HG03045 (cell line): ENCODE measurements around the gene EIF4E2.
"Not testable (repeated sequence)": the region's sequence is repeated elsewhere in the genome, so short reads cannot be mapped to it uniquely, and the experiment has no call there.

Experiments
- ATAC-seq: cut with Tn5 transposase; IDR thresholded peaks from one replicate; pipeline ENCODE4 v1.9.1; 2021; ENCODE audit warnings: mild to moderate bottlenecking, moderate library complexity; ENCODE audit not compliant: unreplicated experiment

Gene EIF4E2

GRCh38 chr2:232556426-232556825 lies 5.9 kb downstream of the EIF4E2 start:
- no peak for ATAC-seq

- ATAC-seq: no peak
Observed at GRCh38 chr2:232562515-232563151, 12.1 kb downstream of the EIF4E2 start.

GRCh38 chr2:232563580-232563979 lies 13.1 kb downstream of the EIF4E2 start:
- no peak for ATAC-seq

GRCh38 chr2:232567721-232568120 lies 17.2 kb downstream of the EIF4E2 start:
- no peak for ATAC-seq

GRCh38 chr2:232568161-232568560 lies 17.7 kb downstream of the EIF4E2 start:
- no peak for ATAC-seq

- ATAC-seq: no peak
Observed at GRCh38 chr2:232569541-232569940, 19.1 kb downstream of the EIF4E2 start.

- ATAC-seq: not testable (repeated sequence)
Observed at GRCh38 chr2:232570481-232570880, 20.0 kb downstream of the EIF4E2 start.

- ATAC-seq: no peak
Observed at GRCh38 chr2:232571026-232571474, 20.6 kb downstream of the EIF4E2 start.

GRCh38 chr2:232573042-232573441 lies 22.6 kb downstream of the EIF4E2 start:
- no peak for ATAC-seq

- no peak for ATAC-seq
Observed at GRCh38 chr2:232573771-232574435, 23.4 kb downstream of the EIF4E2 start.

- ATAC-seq: no peak
Observed at GRCh38 chr2:232574674-232575403, 24.4 kb downstream of the EIF4E2 start.

GRCh38 chr2:232575404-232575746 lies 24.9 kb downstream of the EIF4E2 start:
- no peak for ATAC-seq

- no peak for ATAC-seq
Observed at GRCh38 chr2:232576995-232577394, 26.5 kb downstream of the EIF4E2 start.

GRCh38 chr2:232577841-232578240 lies 27.4 kb downstream of the EIF4E2 start:
- no peak for ATAC-seq

- no peak for ATAC-seq
Observed at GRCh38 chr2:232578626-232579025, 28.1 kb downstream of the EIF4E2 start.

GRCh38 chr2:232580648-232580981 lies 30.1 kb downstream of the EIF4E2 start:
- no peak for ATAC-seq

- ATAC-seq: no peak
Observed at GRCh38 chr2:232581725-232582124, 31.2 kb downstream of the EIF4E2 start.

- ATAC-seq: no peak
Observed at GRCh38 chr2:232584238-232584637, 33.7 kb downstream of the EIF4E2 start.

GRCh38 chr2:232586943-232587505 lies 36.5 kb downstream of the EIF4E2 start:
- no peak for ATAC-seq

GRCh38 chr2:232587512-232587911 lies 37.0 kb downstream of the EIF4E2 start:
- ATAC-seq: no peak

- no peak for ATAC-seq
Observed at GRCh38 chr2:232588031-232588430, 37.5 kb downstream of the EIF4E2 start.
